ENCODE results near the gene SNX8.
A peak's percentile ranks its signal among the peaks of the same experiment; 100 is the strongest.

SNX8 gene

DNA sequence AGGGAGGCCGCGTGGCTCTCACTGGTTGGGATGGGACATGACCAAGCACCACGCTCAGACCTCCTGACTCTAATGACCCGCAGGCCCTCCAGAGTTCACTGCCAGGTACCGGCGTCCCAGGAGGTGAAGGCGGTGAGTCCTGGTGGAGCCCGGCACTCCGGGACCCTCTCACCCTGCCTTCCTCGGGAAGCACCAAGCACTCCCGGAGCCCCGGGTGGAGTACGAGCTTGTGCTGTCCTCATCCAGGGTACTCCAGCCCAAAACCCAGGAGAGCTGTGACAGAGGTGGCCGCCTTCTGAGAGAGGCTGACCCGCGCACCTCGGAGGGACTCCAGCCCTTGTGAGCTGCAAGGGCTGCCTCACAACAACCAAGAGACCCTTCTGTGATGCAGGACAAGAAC lies 90.9 kb downstream of the SNX8 start:
- no peak for DNase-seq (ENCODE audit: low read depth, low spot score)

DNA sequence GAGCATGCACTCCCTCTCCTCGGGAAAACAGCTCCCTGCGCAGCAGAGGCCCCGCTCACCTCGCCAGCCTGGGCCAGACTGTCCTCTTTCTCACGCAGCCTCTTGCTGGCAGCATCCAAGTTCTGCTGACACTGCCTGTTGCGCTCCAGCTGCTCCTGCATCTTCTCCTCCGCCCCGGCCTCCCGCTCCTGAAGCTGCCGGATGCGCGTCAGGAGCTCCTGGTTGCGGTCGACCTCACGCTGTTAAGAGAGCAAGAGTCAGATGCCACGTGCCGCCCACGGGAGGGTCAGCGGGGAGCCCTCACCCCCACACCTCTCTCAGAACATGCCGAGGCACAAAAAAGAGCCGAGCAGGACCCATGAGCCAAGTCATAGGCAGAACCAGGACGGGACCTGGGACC lies 91.7 kb downstream of the SNX8 start:
- DNase-seq (ENCODE audit: low read depth, low spot score): no peak

DNA sequence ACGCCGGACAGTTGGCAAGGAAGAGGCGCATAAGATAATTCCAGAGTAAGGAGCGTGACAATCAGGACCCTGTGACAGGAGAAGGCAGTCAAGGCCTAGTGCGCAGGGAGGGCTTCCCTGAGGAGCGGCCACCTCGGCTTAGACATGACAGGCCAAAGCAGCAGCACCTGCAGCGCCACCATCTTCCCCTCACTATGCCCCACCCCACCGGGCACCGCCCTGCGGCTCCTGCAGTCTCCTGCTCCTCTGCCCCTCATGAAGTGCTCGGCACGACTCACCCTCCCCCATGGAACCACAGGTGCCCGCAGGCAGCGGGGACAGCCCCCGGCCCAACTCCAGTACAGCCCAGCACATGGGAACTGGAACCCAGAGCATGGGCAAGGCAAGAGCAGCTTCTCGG lies 93.3 kb downstream of the SNX8 start:
- no peak for DNase-seq (ENCODE audit: low read depth, low spot score)

DNA sequence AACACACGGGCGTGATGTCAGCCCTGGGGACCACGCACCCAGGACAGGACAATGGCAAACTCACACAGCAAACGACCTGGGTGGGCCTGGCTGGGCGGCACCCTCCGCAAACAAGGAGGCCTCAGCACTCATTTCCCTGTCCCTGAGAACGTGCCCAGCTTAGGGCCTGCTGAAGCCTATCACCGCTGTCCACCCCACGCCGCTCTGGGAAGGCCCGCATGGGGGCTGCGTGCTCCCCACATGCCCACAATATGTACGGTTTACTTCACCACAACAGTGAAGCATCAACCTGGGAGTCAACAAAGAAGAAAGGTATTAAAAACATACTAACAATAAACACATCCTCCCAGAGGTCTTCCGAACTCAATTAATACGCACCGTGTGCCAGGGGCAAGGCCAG lies 93.7 kb downstream of the SNX8 start:
- no peak for DNase-seq (ENCODE audit: low read depth, low spot score)

DNA sequence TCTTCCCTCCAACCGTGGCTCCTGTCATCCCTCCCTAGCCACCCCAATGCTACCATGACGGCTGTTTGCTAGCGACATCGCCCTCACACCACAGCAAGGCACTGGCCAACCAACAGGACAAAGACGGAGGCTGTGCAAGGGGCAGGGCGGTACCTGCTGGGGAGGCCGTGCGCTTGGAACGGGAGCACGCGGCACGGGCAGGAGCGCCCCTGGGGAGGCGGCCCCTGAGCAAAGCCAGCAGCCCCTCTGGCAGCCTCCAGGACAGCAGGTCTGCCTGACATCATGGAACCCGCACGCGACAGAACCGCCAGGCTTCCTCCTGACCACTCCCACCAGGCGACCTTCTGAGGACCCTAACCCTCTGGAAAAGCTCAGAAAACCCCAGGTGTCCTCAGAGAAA lies 94.2 kb downstream of the SNX8 start:
- no peak for DNase-seq (ENCODE audit: low read depth, low spot score)

DNA sequence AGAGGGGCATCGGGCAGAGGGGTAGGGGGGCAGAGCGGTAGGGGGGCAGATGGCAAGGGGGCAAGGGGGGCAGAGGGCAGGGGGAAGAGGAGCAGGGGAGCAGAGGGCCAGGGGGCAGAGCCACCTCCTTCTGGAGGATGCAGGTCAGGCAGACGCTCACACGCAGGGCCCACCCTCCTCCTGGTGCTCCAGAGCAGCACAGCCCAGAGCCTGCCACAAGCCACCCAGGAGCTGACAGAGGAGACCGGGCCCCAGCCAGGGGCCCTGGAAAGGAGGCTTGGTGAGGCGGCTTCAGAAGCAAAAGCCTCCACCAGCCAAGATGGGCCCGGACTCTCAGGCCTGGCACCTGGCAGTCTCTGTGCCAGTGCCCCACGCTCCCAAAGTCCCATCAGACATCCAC lies 94.6 kb downstream of the SNX8 start:
- no peak for DNase-seq (ENCODE audit: low read depth, low spot score)

DNA sequence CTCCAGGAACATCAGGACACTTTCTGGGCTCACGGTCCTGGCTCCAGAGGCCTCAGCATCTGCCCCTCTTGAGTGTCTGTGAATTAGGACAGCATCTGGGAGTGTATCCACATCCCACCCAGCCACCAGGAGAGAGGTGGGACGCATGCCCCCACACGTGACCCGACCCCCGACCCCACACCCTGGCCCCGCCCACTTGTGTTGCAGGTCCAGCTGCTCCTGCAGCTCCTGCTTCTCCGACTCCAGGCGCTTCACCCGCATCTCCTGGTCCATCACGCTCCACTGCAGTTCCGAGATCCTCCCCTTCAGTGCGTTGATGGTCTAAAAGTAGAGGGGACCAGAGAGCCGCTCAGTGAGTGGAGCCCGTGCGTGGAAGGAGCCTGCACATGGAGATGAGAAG lies 95.1 kb downstream of the SNX8 start:
- no peak for DNase-seq (ENCODE audit: low read depth, low spot score)

DNA sequence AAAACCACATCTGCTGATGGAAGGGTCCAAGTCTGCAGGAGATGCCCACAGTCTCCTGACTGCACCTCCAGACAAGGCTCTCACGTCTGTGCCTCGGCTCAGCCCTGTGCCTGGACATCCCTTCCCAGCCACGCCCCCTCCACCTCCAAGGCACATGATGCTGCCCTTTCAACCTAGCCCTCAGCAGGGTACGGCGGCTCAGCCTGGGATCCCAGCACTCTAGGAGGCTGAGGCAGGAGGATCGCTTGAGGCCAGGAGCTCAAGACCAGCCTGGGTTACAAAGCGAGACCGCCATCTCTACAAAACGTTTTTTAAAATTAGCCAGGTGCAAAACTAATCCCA lies 95.8 kb downstream of the SNX8 start:
- DNase-seq (ENCODE audit: low read depth, low spot score): no peak

DNA sequence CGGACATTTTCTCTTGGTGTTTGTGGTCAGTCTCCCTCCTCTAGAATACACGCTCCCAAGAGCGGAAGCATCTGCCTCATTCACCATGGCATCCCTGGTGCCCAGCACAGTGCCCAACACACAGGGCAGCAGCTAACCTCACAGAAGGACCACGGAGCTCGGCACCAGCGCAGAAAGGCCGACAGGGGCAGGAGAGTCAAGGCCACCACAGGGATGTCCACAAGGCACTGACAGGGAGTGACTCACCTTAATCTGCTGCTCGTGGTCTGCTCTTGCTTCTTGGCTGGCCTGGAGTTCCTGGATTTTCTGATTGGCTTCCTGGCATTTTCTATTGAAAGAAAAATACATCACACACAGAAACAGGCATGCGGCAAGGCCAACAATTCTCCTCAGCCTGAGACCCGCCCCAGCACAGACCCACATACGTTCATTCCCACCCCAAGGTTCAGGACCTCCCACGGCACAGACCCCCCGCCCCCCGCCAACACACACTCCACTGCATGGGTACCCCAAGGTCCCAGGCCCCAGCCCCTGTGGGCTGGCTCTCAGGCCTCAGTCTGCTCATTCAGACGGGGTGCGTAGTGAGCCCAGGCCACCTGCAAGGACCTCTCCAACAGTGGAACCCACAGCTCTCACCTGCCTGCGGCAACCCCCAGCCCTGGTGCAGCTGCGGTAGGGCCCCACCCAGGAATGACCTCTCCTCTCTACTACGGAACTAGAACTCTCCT lies 96.4 kb downstream of the SNX8 start:
- no peak for DNase-seq (ENCODE audit: low read depth, low spot score)

DNA sequence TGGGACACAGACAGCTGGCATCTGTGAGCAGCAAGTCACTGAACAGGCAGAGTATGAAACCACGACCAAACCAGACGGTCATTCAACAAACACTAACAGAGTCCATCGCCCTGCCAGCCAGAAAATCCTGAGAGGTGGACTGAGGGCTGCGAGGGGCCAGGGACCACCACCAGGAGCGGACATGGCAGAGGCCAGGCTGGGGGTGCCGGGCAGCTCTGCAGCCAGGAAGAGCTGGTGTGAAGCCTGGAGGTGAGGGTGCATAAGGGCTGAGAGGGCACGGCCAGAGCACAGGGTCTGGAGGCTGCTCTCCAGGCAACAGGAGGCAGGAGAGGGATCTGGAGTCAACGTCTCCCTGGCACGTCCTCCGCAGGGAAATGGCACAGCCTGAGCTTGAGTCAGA lies 97.0 kb downstream of the SNX8 start:
- DNase-seq (ENCODE audit: low read depth, low spot score): no peak

DNA sequence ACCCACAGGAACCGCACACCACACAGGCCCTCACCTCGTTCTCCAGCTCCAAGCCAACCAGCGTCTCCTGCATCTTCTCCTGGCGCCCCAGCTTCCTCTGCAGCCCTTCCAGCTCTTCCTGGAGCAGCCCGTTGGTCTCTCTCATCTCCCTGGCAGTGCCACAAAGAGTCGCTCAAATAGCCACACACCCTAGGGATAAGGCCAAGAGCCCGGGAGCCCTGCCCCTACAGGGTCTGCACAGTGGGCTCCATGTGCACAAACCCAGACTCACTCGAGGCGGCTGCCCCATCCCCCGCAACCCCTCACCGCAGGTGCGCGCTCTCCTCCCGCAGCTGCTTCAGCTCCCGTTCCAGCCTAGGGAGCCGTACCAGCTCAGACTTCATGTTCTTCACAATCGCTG lies 98.4 kb downstream of the SNX8 start:
- DNase-seq (ENCODE audit: low read depth, low spot score): no peak

DNA sequence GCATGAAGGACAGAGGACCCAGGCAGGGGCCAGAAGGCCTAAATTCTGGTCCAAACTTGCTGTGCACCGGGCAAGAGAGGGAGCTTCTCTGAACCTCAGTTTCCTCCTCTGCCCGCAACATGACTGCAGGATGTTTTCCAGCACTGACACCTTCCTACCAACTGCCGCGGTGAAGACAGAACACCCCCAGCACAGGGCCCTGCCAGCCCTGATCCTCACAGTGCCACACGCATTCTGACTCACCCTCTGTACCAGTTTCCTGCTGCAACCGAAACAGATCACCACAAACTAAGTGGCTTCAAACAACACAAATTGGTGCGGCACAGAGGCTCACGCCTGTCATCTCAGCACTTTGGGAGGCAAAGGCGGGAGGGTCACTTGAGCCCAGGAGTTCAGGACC lies 99.6 kb downstream of the SNX8 start:
- no peak for DNase-seq (ENCODE audit: low read depth, low spot score)

DNA sequence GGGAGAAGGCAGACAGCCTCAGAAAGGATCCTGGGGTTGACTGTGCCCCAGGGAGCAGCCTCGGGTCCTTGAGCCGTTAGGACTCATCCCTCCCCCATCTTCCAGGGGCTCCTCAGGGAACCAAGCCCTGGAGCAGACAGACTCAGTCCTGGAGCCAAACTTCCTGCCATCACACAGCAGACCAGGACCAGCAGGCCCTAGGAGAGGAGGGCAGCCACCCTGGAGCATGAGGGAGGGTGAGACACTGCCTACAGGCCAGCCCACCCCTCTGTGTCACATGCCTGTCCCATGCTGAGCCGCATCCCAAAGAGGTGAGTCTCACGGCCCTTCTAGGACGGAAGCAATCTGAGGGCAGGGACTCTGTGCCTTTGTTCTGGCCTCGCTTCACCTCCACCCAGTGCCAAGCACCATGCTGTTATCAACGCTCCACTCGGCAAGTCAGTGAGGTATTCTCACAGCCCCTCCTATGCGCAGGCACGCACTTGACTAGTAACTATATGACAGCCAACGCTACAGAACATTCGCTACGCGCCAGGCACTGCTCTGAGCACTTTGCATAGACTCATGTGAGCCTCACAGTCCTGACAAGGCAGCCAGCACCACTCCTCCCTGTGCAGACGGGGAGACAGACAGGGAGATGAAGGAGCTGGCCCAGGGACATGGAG lies 100.6 kb downstream of the SNX8 start:
- no peak for DNase-seq (ENCODE audit: low read depth, low spot score)

DNA sequence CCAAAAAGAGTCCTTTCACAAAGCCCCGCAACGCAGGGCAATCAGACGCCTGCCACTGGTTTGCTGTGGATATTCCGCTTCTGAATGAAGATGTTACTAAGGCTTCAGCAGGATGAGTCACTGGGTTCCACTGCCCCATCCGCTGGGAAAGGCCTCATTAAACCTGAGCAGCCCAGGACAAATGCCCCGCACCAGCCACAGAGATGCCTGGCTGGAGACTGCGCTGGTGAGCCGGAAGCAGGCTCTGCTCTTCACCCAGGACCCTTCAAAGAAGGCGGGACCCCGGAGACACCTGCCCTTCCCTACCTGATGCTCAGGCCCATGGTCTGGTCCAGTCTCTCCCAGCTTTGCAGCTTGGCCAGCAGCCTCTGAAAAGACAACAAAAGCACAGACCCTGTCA lies 101.3 kb downstream of the SNX8 start:
- no peak for DNase-seq (ENCODE audit: low read depth, low spot score)

DNA sequence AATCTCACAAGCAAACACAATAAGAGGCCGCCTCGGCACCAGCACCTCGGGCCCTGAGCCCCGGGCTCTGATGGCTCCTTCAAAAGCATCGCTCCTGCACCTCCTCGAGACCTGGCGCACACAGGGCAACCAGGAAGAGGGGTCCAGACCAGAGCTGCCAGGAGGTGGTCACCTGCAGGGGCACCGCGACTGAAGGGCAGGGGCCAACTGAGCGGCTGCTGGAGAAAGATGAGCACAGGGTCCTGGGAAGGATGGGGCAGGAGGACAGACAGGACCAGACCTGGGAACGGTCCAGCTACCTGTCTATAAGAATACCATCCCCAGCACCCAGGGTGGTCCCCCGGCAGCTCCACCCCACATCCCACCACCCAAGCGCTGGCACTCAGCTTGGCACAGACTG lies 102.3 kb downstream of the SNX8 start:
- DNase-seq (ENCODE audit: low read depth, low spot score): no peak

DNA sequence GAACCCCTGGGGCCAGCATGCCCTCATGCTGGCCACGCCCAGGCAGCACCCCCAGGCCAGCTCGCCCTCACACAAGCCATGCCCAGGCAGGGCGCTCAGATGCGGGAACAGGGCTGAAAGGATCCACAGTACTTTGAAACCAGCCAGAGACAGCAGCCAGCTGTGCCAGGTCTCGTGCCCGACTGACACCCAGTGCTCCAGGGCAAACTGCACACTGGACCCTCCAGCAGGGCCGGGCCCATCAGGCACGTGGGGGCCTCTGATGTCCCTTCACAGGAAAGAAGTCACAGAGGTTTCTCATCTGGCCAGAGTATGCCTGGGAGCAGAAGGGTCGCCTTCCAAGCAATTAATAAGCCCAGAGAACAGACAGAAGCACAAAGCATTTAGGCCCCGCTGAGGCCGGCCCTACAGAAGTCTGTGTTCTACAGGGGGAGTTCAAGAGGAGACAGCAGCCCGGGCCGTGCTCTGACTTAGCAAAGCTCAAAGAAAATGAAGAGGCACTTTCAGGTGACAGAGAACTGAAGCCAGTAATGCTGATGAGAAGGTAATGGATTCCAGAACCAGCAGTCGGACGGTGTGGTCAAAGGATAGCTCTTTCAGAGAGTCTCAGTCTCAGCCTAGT lies 102.9 kb downstream of the SNX8 start:
- no peak for DNase-seq (ENCODE audit: low read depth, low spot score)

DNA sequence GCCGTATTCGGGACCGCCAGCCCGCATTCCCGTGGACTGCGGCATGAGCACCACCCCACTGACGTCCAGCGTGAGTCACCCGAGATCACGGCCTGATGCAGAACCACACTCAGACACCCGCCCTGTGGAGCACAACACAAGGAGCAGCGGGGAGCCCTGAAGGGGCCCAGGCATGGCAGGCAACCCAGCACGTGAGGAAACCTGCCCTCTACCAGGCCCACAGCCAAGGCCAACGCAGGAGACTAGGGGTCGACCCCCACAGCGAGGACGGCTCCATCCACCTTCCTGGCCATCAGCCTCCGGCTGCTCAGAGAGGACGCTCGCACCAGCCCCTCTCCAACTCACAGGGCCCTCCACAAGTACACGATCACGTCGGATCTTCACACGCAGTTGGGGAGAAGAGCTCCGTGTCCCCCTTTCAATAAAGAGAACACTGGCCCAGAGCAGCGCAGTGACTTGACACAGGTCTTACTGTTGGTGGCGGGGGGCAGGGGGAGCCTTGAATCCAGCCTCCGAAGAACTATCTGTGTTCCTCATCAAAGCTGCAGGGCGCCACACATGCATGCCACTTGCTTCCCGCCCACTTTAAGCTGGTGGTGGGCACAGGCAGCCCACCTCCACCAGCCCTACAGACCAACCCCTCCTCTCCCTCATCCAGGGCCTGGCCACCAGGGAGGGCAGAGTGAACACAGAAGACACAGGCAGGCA lies 103.5 kb downstream of the SNX8 start:
- no peak for DNase-seq (ENCODE audit: low read depth, low spot score)

DNA sequence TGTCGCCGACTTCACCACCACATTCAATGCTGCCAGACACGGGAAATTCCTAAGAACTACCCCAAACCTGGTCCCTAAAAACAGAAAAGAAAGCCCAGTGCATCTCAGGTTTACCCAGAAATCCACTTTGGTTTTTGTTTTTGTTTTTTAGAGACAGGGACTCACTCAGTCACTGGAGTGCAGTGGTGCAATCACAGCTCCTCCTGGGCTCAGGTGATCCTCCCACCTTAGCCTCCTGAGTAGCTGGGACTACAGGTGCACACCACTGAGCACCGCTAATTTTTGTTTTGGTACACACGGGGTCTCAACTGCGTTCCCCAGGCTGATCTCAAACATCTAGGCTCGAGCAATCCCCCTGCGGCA lies 104.3 kb downstream of the SNX8 start:
- DNase-seq (ENCODE audit: low read depth, low spot score): no peak

DNA sequence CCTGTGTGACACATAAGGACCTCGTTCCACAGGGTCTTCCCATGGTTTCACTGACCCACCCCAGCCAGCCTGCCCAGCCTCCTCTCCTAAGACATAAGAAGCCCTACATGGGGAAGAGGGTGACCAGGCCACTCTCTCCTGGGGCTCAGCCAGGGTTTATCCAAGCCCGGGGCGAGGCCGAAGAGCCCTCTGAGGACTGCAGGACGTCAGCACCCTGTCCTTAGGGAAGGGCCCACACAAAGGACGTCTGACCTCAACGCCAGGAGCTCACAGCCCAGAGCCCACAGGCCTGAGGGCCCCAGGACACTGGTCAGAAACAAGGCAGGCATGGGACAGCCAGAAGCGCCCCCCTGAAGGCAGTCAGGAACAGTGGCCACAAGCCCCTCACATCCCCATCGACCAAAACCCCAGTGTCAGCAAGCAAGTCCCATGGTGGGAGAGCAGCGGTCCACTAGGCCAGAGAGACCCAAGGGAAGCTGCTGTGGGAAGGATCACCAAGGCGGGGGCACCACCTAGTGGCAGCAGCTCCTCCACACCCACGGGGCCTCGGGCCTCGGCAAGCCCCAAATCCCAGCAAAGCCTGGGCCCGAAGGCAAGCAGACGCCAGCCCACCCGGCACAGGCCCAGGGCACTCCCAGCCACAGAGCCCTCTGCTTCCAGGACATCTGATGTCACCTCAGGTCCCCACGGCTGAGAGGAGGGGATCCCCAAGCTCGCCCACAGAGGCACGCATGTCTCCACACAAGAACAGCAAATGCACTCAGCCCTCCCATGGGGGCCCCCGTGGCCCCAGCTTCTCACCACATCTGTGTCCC lies 104.9 kb downstream of the SNX8 start:
- DNase-seq (ENCODE audit: low read depth, low spot score): peak; percentile 84

DNA sequence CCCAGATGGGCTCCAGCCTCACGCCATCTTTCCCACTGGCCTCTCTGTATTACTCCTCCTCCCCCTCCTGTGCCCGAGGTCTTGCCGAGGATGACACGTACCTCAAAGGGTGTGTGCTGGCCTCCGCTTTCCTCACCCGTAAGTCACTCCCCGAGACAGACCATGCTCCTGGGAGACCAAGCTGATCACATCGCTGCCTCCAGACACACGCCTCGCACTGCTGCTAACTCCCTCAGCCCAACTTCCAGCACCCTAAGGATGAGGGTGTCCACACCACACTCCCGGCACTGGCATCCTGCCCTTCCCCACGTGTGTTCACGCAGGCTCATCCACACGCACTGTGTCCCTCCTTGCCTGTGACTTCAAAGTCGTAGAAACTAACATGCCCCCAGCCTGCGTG lies 105.5 kb downstream of the SNX8 start:
- no peak for DNase-seq (ENCODE audit: low read depth, low spot score)

DNA sequence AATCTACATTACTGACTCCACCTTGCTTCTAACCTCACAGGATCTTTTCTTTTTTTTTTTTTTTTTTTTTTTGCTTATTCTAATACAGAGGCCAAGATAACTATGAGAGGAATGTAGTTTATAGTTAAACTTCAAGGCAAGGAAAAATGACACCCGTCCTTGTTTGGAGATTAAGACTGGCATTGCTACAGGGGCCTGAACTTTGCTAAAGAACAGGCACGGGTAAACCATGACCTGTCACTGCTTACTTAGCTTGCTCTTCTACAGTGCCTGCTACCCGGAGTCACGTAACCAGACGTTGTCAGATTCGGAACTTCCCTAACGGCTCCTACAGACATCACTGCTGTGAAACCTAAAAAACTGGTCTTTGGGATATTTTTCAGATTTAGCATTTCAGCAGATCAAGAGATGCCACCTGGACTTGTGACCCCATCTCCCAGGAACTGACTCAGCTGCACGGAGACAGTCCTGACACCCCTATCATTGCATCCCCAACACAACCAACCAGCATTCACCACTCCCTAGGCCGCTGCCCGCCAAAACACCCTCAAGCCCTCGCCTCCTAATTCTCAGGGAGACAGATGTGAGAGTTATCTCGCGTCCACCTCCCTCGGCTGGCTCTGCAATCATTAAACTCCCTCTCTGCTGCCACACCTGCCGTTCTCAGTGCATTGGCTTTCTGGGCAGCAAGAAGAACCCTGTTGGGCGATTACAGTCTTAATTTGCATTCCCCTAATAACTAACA lies 109.0 kb downstream of the SNX8 start:
- DNase-seq (ENCODE audit: low read depth, low spot score): no peak

Measured in ELF-1 (cell line).